Measurements from ENCODE around the gene MYRF.

MYRF gene

DNA sequence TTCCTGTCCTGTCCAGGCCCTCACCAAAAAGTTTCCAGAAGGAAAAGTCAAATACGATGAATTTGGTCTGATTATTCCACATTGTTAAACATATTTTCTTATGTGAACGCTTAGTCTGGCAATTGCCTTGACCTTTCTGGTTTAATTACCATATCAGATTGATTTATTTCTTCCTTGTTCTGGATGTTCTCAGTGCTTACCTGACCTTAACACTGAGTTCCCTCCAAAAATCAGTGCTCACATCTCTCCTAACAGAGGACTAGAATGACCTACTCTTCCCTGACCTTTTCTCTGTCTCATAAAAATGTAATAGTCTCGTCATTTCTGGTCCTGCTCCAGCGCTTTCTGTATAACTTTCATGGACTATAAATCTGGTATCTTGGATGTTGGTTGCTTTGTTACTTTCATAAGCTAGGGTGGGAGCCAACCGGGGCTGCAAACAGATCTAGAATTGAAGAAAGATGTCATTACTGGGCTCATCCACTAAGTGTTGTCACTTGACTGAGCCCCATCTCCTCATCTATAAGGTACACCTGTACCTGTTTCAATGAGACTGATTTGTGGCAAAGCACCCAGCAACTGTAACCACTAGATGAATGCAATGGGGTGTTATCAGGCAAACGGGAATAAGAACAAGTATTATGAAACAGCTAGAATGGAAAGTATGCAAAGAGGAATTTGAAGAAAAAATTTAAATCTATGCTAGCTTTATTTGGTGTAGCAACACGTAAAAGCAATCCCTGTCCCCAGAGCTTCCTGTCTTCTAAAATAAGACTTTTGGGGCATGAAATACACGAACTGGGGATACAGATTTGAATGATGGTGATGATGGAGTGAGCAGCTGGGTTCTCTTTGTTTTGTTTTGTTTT lies 78.0 kb downstream of the MYRF start:
- peaks cover 88% of the 10 kb centered on the region for H3K79me2 ChIP-seq (ENCODE audit: insufficient read depth, low read length)
- peaks cover 45% of the 10 kb centered on the region for H4K20me1 ChIP-seq (ENCODE audit: insufficient read depth, low read length, poor library complexity, severe bottlenecking)
- no peaks in the 10 kb centered on the region for H3K9me2 ChIP-seq (replicated peaks; ENCODE audit: low read depth, low read length)
- H3K4me1 ChIP-seq (ENCODE audit: insufficient read depth, low read length, poor library complexity, severe bottlenecking) = peaks cover 65% of the 10 kb centered on the region
- H2AFZ ChIP-seq (ENCODE audit: low read length) = no peak overlapping the region
- H3F3A ChIP-seq (ENCODE audit: low read depth) = peaks cover 25% of the 10 kb centered on the region
- TF ChIP-seq EZH2phosphoT487 (IDR thresholded peaks at IDR 0.05; ENCODE audit: borderline replicate concordance) = no peak
- TF ChIP-seq, protein P1, sequence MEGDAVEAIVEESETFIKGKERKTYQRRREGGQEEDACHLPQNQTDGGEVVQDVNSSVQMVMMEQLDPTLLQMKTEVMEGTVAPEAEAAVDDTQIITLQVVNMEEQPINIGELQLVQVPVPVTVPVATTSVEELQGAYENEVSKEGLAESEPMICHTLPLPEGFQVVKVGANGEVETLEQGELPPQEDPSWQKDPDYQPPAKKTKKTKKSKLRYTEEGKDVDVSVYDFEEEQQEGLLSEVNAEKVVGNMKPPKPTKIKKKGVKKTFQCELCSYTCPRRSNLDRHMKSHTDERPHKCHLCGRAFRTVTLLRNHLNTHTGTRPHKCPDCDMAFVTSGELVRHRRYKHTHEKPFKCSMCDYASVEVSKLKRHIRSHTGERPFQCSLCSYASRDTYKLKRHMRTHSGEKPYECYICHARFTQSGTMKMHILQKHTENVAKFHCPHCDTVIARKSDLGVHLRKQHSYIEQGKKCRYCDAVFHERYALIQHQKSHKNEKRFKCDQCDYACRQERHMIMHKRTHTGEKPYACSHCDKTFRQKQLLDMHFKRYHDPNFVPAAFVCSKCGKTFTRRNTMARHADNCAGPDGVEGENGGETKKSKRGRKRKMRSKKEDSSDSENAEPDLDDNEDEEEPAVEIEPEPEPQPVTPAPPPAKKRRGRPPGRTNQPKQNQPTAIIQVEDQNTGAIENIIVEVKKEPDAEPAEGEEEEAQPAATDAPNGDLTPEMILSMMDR (conservative IDR thresholded peaks at IDR 0.05; ENCODE audit: low read length) = no peak
- H3K36me3 ChIP-seq (ENCODE audit: insufficient read depth, low read length) = 0 out of 2 replicates have a peak, but pooled peaks cover 4% of the 10 kb centered on the region
- peak overlapping the region; percentile 95 for H3K4me2 ChIP-seq (ENCODE audit: low read depth, low read length, poor library complexity, severe bottlenecking)
- peak overlapping the region; percentile 84 for H3K4me3 ChIP-seq (ENCODE audit: low read length, poor library complexity, severe bottlenecking)
- peak overlapping the region; percentile 96 for H3K9ac ChIP-seq (ENCODE audit: low read depth, low read length, poor library complexity, severe bottlenecking)
- H3K9me3 ChIP-seq (ENCODE audit: insufficient read depth, low read depth, low read length) = no peaks in the 10 kb centered on the region
- H3K27me3 ChIP-seq (ENCODE audit: insufficient read depth, low read length, poor library complexity, severe bottlenecking) = peaks cover 12% of the 10 kb centered on the region

DNA sequence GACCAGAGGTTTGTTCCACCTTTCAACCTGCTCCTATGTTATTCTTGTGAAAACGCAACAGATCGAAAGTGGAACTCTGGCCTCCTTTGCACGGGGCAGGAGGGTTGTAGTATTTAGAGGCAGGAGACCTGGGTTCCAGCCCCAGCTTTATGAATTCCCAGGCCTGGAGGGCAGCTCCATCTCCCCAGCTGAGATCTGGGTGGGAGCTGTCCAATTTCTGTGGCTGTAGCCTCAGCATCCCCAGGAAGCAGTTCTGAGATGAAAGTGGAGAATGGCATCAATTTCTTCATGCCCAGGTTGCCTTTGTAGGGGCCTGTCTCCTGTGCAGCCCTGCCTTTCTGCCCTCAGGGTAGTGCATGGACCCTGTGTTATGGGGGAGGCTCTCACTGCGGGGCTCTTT lies 79.8 kb downstream of the MYRF start:
- peaks cover 69% of the 10 kb centered on the region for H3K4me1 ChIP-seq (ENCODE audit: insufficient read depth, low read length, poor library complexity, severe bottlenecking)
- peak overlapping the region; percentile 84 for H3K4me3 ChIP-seq (ENCODE audit: low read length, poor library complexity, severe bottlenecking)
- H3F3A ChIP-seq (ENCODE audit: low read depth) = peaks cover 29% of the 10 kb centered on the region
- peak overlapping the region; percentile 95 for H3K4me2 ChIP-seq (ENCODE audit: low read depth, low read length, poor library complexity, severe bottlenecking)
- no peak overlapping the region for H2AFZ ChIP-seq (ENCODE audit: low read length)
- H3K79me2 ChIP-seq (ENCODE audit: insufficient read depth, low read length) = peaks cover 89% of the 10 kb centered on the region
- H3K9me2 ChIP-seq (replicated peaks; ENCODE audit: low read depth, low read length) = no peaks in the 10 kb centered on the region
- TF ChIP-seq EZH2phosphoT487 (IDR thresholded peaks at IDR 0.05; ENCODE audit: borderline replicate concordance) = no peak
- TF ChIP-seq, protein P1 (conservative IDR thresholded peaks at IDR 0.05; ENCODE audit: low read length) = no peak
- H3K36me3 ChIP-seq (ENCODE audit: insufficient read depth, low read length) = 0 out of 2 replicates have a peak, but pooled peaks cover 4% of the 10 kb centered on the region
- peaks cover 52% of the 10 kb centered on the region for H4K20me1 ChIP-seq (ENCODE audit: insufficient read depth, low read length, poor library complexity, severe bottlenecking)
- peaks cover 12% of the 10 kb centered on the region for H3K27me3 ChIP-seq (ENCODE audit: insufficient read depth, low read length, poor library complexity, severe bottlenecking)
- H3K9me3 ChIP-seq (ENCODE audit: insufficient read depth, low read depth, low read length) = no peaks in the 10 kb centered on the region
- H3K9ac ChIP-seq (ENCODE audit: low read depth, low read length, poor library complexity, severe bottlenecking) = peak overlapping the region; percentile 96

DNA sequence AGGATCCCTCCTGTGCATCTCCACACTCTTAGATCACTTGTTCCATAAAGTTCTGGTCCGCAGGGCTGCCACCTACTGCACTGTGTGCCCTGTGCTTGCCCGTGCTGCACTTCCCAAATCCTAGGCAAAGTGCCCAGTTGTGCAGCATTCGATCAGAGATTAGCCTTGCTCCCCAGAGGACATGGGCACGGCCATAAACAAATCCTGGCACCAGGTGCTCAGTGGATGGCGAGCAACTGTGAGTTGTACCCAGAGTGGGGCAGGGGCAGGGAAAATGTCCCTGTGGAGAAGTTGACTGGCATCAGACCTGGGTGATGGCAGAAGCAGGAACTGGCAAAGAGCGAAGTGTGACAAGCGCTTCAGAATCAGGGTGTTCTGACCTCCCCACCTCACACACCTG lies 80.3 kb downstream of the MYRF start:
- Histone ChIP-seq H3K9me3 (ENCODE audit: insufficient read depth, low read depth, low read length) (no peaks in the 10 kb centered on the region), H3K36me3 (ENCODE audit: insufficient read depth, low read length) (peaks cover 5% of the 10 kb centered on the region; the same call in 1 of the 2 replicates), H3F3A (ENCODE audit: low read depth) (peaks cover 29% of the 10 kb centered on the region), H3K9ac (ENCODE audit: low read depth, low read length, poor library complexity, severe bottlenecking) (peak overlapping the region; percentile 96), H3K4me1 (ENCODE audit: insufficient read depth, low read length, poor library complexity, severe bottlenecking) (peaks cover 72% of the 10 kb centered on the region), H3K9me2 (replicated peaks; ENCODE audit: low read depth, low read length) (no peaks in the 10 kb centered on the region), H4K20me1 (ENCODE audit: insufficient read depth, low read length, poor library complexity, severe bottlenecking) (peaks cover 54% of the 10 kb centered on the region), H3K79me2 (ENCODE audit: insufficient read depth, low read length) (peaks cover 91% of the 10 kb centered on the region), H3K4me2 (ENCODE audit: low read depth, low read length, poor library complexity, severe bottlenecking) (peak overlapping the region; percentile 95), H2AFZ (ENCODE audit: low read length) (no peak overlapping the region), H3K4me3 (ENCODE audit: low read length, poor library complexity, severe bottlenecking) (peak overlapping the region; percentile 84), H3K27me3 (ENCODE audit: insufficient read depth, low read length, poor library complexity, severe bottlenecking) (peaks cover 12% of the 10 kb centered on the region)
- TF ChIP-seq EZH2phosphoT487 (IDR thresholded peaks at IDR 0.05; ENCODE audit: borderline replicate concordance) = no peak
- TF ChIP-seq, protein P1 (conservative IDR thresholded peaks at IDR 0.05; ENCODE audit: low read length) = no peak
